A549 (cell line): Measurements from ENCODE around the gene SLC16A9. TPM values are rescaled to one million over a fixed set of nuclear protein-coding genes. Genes with fewer than 3 reads are reported as not detected.

Source experiments
- ATAC-seq, 2 experiments: fragments of 200-7000 bp in 1 of 2; fragments of >200 bp in 1 of 2; cut with Nextera tagmentation in 1 of 2; cut with Tn5 transposase in 1 of 2; 3 replicates each; pipeline versions ENCODE4 v1.8.0 to v1.9.1; 2018 to 2020; ENCODE audit warnings: mild to moderate bottlenecking in 1 of 2, moderate library complexity in 1 of 2
- CTCF ChIA-PET: fragments of 300-600 bp; sonication (Branson Sonifier 250); formaldehyde crosslinking; extraction: SDS; loops from one replicate; lab custom pipeline; 2021; ENCODE audit warnings: antibody characterized with exemption, inconsistent platforms; lab: Yijun Ruan, JAX
- POLR2A ChIA-PET: fragments of 350-600 bp; formaldehyde crosslinking; extraction: SDS; loops from one replicate; lab custom pipeline; 2021; ENCODE audit warnings: antibody characterized with exemption, inconsistent platforms; lab: Yijun Ruan, JAX
- DNase-seq, 2 experiments: peaks; one replicate each; pipeline versions ENCODE4 v3.0.0 to v3.0.0-alpha.2; 2011 to 2016; ENCODE audit warnings: low read depth in 1 of 2, low spot score in 1 of 2
- FAIRE-seq: peaks from 2 replicates; lab custom pipeline; 2011; peaks lifted over from hg19 to GRCh38; lab: Jason Lieb, UNC
- H3K27ac ChIP-seq, 2 experiments: fragments of >200 bp; sonication (Bioruptor Twin); formaldehyde crosslinking; 3 replicates each; pipeline ENCODE4 v1.5.1; 2016 to 2017
- H3K4me1 ChIP-seq: fragments of >200 bp; sonication (Bioruptor Twin); formaldehyde crosslinking; 3 replicates; pipeline ENCODE4 v1.6.1; 2016
- H3K4me2 ChIP-seq: fragments of >200 bp; sonication (Bioruptor Twin); formaldehyde crosslinking; 3 replicates; pipeline ENCODE4 v1.6.1; 2016
- H3K4me3 ChIP-seq: fragments of >200 bp; sonication (Bioruptor Twin); formaldehyde crosslinking; 3 replicates; pipeline ENCODE4 v1.5.1; 2016
- H3K9me3 ChIP-seq: fragments of >200 bp; sonication (Bioruptor Twin); formaldehyde crosslinking; 3 replicates; pipeline ENCODE4 v1.6.1; 2016
- BHLHE40 ChIP-seq: IDR thresholded peaks from 2 replicates; pipeline ENCODE4 v1.6.1; 2012; ENCODE audit warnings: low read depth, low read length, inconsistent platforms
- CBX8 ChIP-seq: fragments of 200-600 bp; sonication (generic); IDR thresholded peaks from 2 replicates; pipeline ENCODE4 v1.6.1; 2016
- CEBPB ChIP-seq, 2 experiments: fragments of >200 bp in 1 of 2; sonication (Bioruptor Twin) in 1 of 2; formaldehyde crosslinking in 1 of 2; IDR thresholded peaks; 2 replicates each; pipeline ENCODE4 v1.6.1; 2012 to 2016
- EHF ChIP-seq: fragments of 250-450 bp; sonication (Bioruptor Pico); IDR thresholded peaks from 2 replicates; pipeline ENCODE4 v1.5.0; 2020; ENCODE audit warnings: mild to moderate bottlenecking
- EP300 ChIP-seq, 2 experiments: fragments of >200 bp; sonication (Bioruptor Twin); formaldehyde crosslinking; IDR thresholded peaks; 2 replicates in 1 of 2; 3 replicates in 1 of 2; pipeline ENCODE4 v1.6.1; 2016 to 2017
- ESRRA ChIP-seq: fragments of 150-350 bp; IDR thresholded peaks from 2 replicates; pipeline ENCODE4 v1.6.1; 2014; ENCODE audit warnings: mild to moderate bottlenecking, low read length, borderline replicate concordance
- FOSL2 ChIP-seq, 2 experiments: fragments of 450-650 bp in 1 of 2; fragments of >200 bp in 1 of 2; sonication (Bioruptor Twin) in 1 of 2; formaldehyde crosslinking; IDR thresholded peaks; 2 replicates each; pipeline versions ENCODE4 v1.5.0 to v1.6.1; 2016 to 2020; ENCODE audit warnings: mild to moderate bottlenecking in 1 of 2, moderate library complexity in 1 of 2
- FOXS1 ChIP-seq: fragments of 250-450 bp; sonication (Bioruptor Pico); IDR thresholded peaks from 2 replicates; pipeline ENCODE4 v1.5.0; 2020; ENCODE audit warnings: mild to moderate bottlenecking, moderate library complexity
- GATA3 ChIP-seq: IDR thresholded peaks from 2 replicates; pipeline ENCODE4 v1.6.1; 2012; ENCODE audit warnings: borderline replicate concordance
- HEYL ChIP-seq: fragments of 250-450 bp; sonication (Bioruptor Pico); IDR thresholded peaks from 2 replicates; pipeline ENCODE4 v1.8.0; 2021; ENCODE audit warnings: mild to moderate bottlenecking, moderate library complexity
- KDM1A ChIP-seq: fragments of 200-600 bp; sonication (generic); IDR thresholded peaks from 2 replicates; pipeline ENCODE4 v1.6.1; 2016; ENCODE audit warnings: low read depth, mild to moderate bottlenecking
- MAFK ChIP-seq: fragments of 450-650 bp; IDR thresholded peaks from 2 replicates; pipeline ENCODE4 v1.6.1; 2014; ENCODE audit not compliant: partially characterized antibody
- MYC ChIP-seq: IDR thresholded peaks from 2 replicates; pipeline ENCODE4 v1.6.1; 2012; ENCODE audit warnings: mild to moderate bottlenecking, inconsistent platforms, low read length, improper control_type of control experiment, borderline replicate concordance
- NFE2L2 ChIP-seq: fragments of 150-350 bp; conservative IDR thresholded peaks from 2 replicates; pipeline ENCODE4 v1.6.1; 2014; ENCODE audit warnings: low read length
- POLR2A ChIP-seq: IDR thresholded peaks from 2 replicates; pipeline ENCODE4 v1.6.1; 2012; ENCODE audit warnings: mild to moderate bottlenecking, low read length
- RAD21 ChIP-seq, 2 experiments: fragments of >200 bp in 1 of 2; sonication (Bioruptor Twin) in 1 of 2; formaldehyde crosslinking in 1 of 2; IDR thresholded peaks in 1 of 2; conservative IDR thresholded peaks in 1 of 2; 2 replicates in 1 of 2; 3 replicates in 1 of 2; pipeline ENCODE4 v1.6.1; 2012 to 2018; ENCODE audit warnings: inconsistent platforms in 1 of 2
- RCOR1 ChIP-seq: fragments of 150-350 bp; IDR thresholded peaks from 2 replicates; pipeline ENCODE4 v1.6.1; 2014; ENCODE audit warnings: antibody characterized with exemption, low read length, low read depth
- RFX5 ChIP-seq: fragments of 450-650 bp; IDR thresholded peaks from 2 replicates; pipeline ENCODE4 v1.7.1; 2014; ENCODE audit warnings: antibody characterized with exemption, mild to moderate bottlenecking, moderate library complexity
- ZFP36 ChIP-seq: fragments of 450-650 bp; IDR thresholded peaks from 2 replicates; pipeline ENCODE4 v1.6.1; 2014; ENCODE audit warnings: borderline replicate concordance; ENCODE audit not compliant: partially characterized antibody
- ZNF302 ChIP-seq: fragments of 250-450 bp; sonication (Bioruptor Pico); IDR thresholded peaks from 2 replicates; pipeline ENCODE4 v1.9.0; 2021; ENCODE audit warnings: inconsistent platforms, mild to moderate bottlenecking, moderate library complexity
- WGBS: methylation state at CpG from one replicate; pipeline ENCODE4 v1.1.6; 2017; ENCODE audit errors: missing lambda C conversion rate; 5-methylcytosine and 5-hydroxymethylcytosine counted together
- polyA plus RNA-seq, 4 experiments: library from polyadenylated mRNA; depleted of rRNA in 3 of 4; stranded (reverse); fragments of >200 nt; fragmentation: RNase III in 1 of 4; extraction: RNeasy Plus Mini Kit Qiagen cat#74134 plus additional on column Dnase treatment in 1 of 4; gene quantifications; 2 replicates in 3 of 4; 3 replicates in 1 of 4; pipeline ENCODE4 v1.2.3, GENCODE V29; 2011 to 2017
- TF ChIP-seq, protein P1 (sequence below): fragments of >200 bp; sonication (Bioruptor Twin); formaldehyde crosslinking; IDR thresholded peaks from 2 replicates; pipeline ENCODE4 v1.6.1; 2016
- TF ChIP-seq, protein P2 (sequence below): IDR thresholded peaks from 2 replicates; pipeline ENCODE4 v1.6.1; 2012; ENCODE audit warnings: low read depth, borderline replicate concordance
- TF ChIP-seq, protein P3 (sequence below): fragments of 450-650 bp; IDR thresholded peaks from 2 replicates; pipeline ENCODE4 v1.6.1; 2014; ENCODE audit warnings: antibody characterized with exemption
- TF ChIP-seq, protein P4 (sequence below): fragments of 150-350 bp; IDR thresholded peaks from 2 replicates; pipeline ENCODE4 v1.6.1; 2014; ENCODE audit warnings: low read depth, mild to moderate bottlenecking, low read length
- TF ChIP-seq, protein P5 (sequence below): IDR thresholded peaks from 2 replicates; pipeline ENCODE4 v1.6.1; 2012
- TF ChIP-seq, protein P6 (sequence below): IDR thresholded peaks from 2 replicates; pipeline ENCODE4 v1.6.1; 2012

Gene SLC16A9
- polyA plus RNA-seq, 2 of the 4 experiments (the other 2 are of a cell fraction) = 0.04 to 0.49 TPM

DNA sequence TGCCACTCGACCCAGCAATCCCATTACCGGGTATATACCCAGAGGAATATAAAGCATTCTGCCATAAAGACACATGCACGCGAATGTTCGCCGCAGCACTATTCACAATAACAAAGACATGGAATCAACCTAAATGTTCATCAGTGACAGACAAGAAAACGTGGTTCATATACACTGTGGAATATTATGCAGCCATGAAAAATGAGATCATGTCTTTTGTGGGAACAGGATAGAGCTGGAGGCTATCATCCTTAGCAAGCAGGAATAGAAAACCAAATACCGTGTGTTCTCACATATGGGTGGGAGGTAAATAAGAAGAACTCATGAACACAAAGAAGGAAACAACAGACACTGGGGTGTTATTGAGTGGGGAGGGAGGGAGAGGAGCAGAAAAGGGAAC is 84.7 kb downstream of the SLC16A9 start:
- H3K27ac ChIP-seq = no peak overlapping the region
- POLR2A ChIA-PET = interaction anchor here (0.5 kb wide), 1 partner anchor 440 kb away, joined by 4 read pairs; no protein-coding TSS in a partner anchor
- no peak overlapping the region for H3K4me2 ChIP-seq
- no peak for TF ChIP-seq MAFK
- TF ChIP-seq MYC = no peak
- no peaks in the 10 kb centered on the region for H3K9me3 ChIP-seq
- no peak overlapping the region for H3K4me3 ChIP-seq
- CTCF ChIA-PET = interaction anchor here (0.6 to 4.4 kb wide), 27 partner anchors 8 to 1021 kb away, joined by 3 to 30 read pairs (median 5); partner anchors contain the start of gene CCDC6
- ATAC-seq (no peak), DNase-seq (no peak), FAIRE-seq (no peak)
- 47% methylated on average over 8 of the region's 8 CpGs for WGBS
- no peaks in the 10 kb centered on the region for H3K4me1 ChIP-seq

DNA sequence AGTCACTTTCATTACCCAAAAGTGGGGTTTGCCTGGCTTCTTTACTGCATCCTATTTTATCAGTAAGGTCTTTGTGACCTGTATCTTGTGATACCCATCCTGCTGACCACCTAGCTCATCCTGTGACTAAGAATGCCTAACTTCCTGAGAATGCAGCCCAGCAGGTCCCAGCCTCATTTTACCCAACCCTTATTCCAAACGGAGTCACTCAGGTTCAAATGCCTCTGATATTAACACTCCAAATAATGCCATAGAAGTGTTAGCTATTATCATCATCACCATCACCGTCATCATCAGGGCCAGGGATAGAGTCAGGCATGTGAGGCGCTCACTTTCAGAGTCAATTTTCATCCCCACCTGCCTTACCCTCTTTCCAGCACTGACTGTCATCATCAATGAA is 85.5 kb downstream of the SLC16A9 start:
- WGBS = 53% methylated on average over 3 of the region's 3 CpGs
- TF ChIP-seq GATA3 (no peak), FOSL2 (IDR thresholded peaks at IDR 0.05) (no peak), FOSL2 (CRISPR knock-in tag; IDR thresholded peaks at IDR 0.05) (no peak), BHLHE40 (no peak), EHF (CRISPR knock-in tag) (no peak), FOXS1 (no peak), ZNF302 (CRISPR knock-in tag) (no peak), MYC (no peak), KDM1A (no peak), RAD21 (conservative IDR thresholded peaks at IDR 0.05 in 1 of 2, IDR thresholded peaks at IDR 0.05 in 1 of 2) (no peak), HEYL (no peak), POLR2A (no peak), NFE2L2 (no peak), RCOR1 (no peak), EP300 (IDR thresholded peaks at IDR 0.05) (no peak)
- TF ChIP-seq, protein P1, sequence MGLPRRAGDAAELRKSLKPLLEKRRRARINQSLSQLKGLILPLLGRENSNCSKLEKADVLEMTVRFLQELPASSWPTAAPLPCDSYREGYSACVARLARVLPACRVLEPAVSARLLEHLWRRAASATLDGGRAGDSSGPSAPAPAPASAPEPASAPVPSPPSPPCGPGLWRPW = no peak
- TF ChIP-seq, protein P2, sequence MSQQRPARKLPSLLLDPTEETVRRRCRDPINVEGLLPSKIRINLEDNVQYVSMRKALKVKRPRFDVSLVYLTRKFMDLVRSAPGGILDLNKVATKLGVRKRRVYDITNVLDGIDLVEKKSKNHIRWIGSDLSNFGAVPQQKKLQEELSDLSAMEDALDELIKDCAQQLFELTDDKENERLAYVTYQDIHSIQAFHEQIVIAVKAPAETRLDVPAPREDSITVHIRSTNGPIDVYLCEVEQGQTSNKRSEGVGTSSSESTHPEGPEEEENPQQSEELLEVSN = no peak
- TF ChIP-seq, protein P3, sequence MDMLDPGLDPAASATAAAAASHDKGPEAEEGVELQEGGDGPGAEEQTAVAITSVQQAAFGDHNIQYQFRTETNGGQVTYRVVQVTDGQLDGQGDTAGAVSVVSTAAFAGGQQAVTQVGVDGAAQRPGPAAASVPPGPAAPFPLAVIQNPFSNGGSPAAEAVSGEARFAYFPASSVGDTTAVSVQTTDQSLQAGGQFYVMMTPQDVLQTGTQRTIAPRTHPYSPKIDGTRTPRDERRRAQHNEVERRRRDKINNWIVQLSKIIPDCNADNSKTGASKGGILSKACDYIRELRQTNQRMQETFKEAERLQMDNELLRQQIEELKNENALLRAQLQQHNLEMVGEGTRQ = no peak
- ChIA-PET POLR2A (no interaction called here), CTCF (interaction anchor here (0.8 to 6.8 kb wide), 16 partner anchors 8 to 672 kb away, joined by 3 to 51 read pairs (median 4); no protein-coding TSS in a partner anchor)
- Histone ChIP-seq H3K27ac (no peak overlapping the region), H3K4me1 (no peaks in the 10 kb centered on the region), H3K4me3 (no peak overlapping the region), H3K4me2 (no peak overlapping the region), H3K9me3 (no peaks in the 10 kb centered on the region)
- no peak for DNase-seq
- ATAC-seq = no peak
- FAIRE-seq = no peak

DNA sequence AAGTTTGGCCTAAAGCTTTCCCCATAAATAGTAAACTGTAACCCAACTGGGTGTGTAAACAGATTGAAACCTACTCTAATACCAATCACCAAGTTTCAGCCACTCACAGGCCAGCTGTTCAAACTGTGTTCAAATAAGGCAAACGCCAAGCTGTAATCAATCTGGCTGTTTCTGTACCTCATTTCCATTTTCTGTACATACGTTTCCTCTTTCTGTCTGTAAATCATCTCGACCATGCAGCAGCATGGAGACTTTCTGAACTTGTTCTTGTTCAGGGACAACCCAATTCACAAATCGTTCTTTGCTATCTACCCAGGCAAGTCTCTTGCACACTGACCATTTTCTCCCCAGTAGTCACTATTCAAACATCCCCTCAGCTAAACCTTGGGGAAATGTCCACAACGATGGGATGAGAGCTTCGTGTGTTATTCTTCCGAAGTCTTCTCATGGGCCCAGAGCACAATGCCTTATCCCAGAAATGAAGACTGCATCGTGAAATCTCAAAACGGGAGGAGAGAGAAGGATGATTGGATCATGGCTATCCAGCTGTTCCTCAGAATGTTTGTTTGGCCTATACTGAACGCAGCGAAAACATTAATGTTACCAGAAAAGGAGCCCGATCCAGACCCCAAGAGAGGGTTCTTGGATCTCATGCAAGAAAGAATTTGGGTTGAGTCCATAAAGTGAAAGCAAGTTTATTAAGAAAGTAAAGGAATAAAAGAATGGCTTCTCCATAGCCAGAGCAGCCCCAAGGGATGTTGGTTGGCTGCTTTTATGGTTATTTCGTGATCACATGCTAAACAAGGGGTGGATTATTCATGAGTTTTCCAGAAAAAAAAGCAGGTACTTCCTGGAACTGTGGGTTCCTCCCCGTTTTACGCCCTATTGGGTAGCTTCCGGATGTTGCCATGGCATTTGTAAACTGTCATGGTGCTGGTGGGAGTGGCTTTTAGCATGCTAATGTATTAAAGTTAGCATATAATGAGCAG is 86.2 kb downstream of the SLC16A9 start:
- H3K4me2 ChIP-seq = no peak overlapping the region
- ATAC-seq (no peak), DNase-seq (no peak)
- CTCF ChIA-PET = interaction anchor here (0.6 to 6.8 kb wide), 40 partner anchors 7 to 1208 kb away, joined by 3 to 51 read pairs (median 4); partner anchors contain the start of gene CCDC6
- whole genome bisulfite sequencing = 57% methylated on average over 16 of the region's 16 CpGs
- no peaks in the 10 kb centered on the region for H3K4me1 ChIP-seq
- no peak overlapping the region for H3K27ac ChIP-seq
- no peak overlapping the region for H3K4me3 ChIP-seq
- H3K9me3 ChIP-seq = no peaks in the 10 kb centered on the region
- TF ChIP-seq ESRRA (no peak), CBX8 (no peak), RFX5 (no peak), MYC (no peak), RCOR1 (no peak), ZFP36 (no peak), CEBPB (IDR thresholded peaks at IDR 0.05) (no peak)
- TF ChIP-seq, protein P1 = no peak
- TF ChIP-seq, protein P4, sequence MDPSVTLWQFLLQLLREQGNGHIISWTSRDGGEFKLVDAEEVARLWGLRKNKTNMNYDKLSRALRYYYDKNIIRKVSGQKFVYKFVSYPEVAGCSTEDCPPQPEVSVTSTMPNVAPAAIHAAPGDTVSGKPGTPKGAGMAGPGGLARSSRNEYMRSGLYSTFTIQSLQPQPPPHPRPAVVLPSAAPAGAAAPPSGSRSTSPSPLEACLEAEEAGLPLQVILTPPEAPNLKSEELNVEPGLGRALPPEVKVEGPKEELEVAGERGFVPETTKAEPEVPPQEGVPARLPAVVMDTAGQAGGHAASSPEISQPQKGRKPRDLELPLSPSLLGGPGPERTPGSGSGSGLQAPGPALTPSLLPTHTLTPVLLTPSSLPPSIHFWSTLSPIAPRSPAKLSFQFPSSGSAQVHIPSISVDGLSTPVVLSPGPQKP = no peak
- TF ChIP-seq, protein P5, sequence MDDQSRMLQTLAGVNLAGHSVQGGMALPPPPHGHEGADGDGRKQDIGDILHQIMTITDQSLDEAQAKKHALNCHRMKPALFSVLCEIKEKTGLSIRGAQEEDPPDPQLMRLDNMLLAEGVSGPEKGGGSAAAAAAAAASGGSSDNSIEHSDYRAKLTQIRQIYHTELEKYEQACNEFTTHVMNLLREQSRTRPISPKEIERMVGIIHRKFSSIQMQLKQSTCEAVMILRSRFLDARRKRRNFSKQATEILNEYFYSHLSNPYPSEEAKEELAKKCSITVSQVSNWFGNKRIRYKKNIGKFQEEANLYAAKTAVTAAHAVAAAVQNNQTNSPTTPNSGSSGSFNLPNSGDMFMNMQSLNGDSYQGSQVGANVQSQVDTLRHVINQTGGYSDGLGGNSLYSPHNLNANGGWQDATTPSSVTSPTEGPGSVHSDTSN = no peak
- TF ChIP-seq, protein P6, sequence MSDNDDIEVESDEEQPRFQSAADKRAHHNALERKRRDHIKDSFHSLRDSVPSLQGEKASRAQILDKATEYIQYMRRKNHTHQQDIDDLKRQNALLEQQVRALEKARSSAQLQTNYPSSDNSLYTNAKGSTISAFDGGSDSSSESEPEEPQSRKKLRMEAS = no peak
- TF ChIP-seq, all 56 proteins: peak for 0
- no peak for FAIRE-seq
- POLR2A ChIA-PET = no interaction called here
